A673 (cell line): ENCODE measurements around the gene JUP.

Experiments
- CTCF ChIP-seq: fragments of 300-800, 200-600 bp; sonication (generic); conservative IDR thresholded peaks from 2 replicates; pipeline ENCODE4 v1.5.1; 2017; ENCODE audit warnings: low read depth, mild to moderate bottlenecking, antibody characterized with exemption, low read length, moderate library complexity, mixed read lengths
- EZH2 ChIP-seq: fragments of 200-600 bp; sonication (generic); IDR thresholded peaks from 2 replicates; pipeline ENCODE4 v1.6.1; 2017; ENCODE audit warnings: borderline replicate concordance, low read depth, mild to moderate bottlenecking, mixed read lengths, antibody characterized with exemption, low read length; ENCODE audit not compliant: poor library complexity, severe bottlenecking

GRCh38 chr17:41754066-41754465, 32.4 kb downstream of the JUP start:
- TF ChIP-seq CTCF (no peak), EZH2 (no peak)
